Stimulated activated naive CD4-positive, alpha-beta T cell treated with Interleukin-2 at 50 U/mL for 16 hours (primary cell): Measurements from ENCODE around the gene KRTDAP.

Experiments used
- DNase-seq: peaks from one replicate; lab custom pipeline; 2025; lab: John Stamatoyannopoulos, UW

Gene KRTDAP

GRCh38 chr19:35490364-35490763 is at the start of gene KRTDAP:
Gene KRTDAP, minus strand, starts transcription at chr19:35490464. Its CDS starts 22 bp downstream, at chr19:35490442.
- no peak for DNase-seq

- DNase-seq: no peak
Measured at GRCh38 chr19:35539850-35540249, 49.6 kb upstream of the KRTDAP start.

- no peak for DNase-seq
Measured at GRCh38 chr19:35539314-35539713, 49.0 kb upstream of the KRTDAP start.

GRCh38 chr19:35534803-35535480 is 44.7 kb upstream of the KRTDAP start:
- no peak for DNase-seq

GRCh38 chr19:35533822-35534392 is 43.6 kb upstream of the KRTDAP start:
- no peak for DNase-seq

GRCh38 chr19:35533201-35533821 is 43.0 kb upstream of the KRTDAP start, which contains the start of gene GAPDHS:
Gene GAPDHS, plus strand, starts transcription at chr19:35533456. Its CDS starts 72 bp downstream, at chr19:35533528.
- DNase-seq: no peak

GRCh38 chr19:35531291-35531690 is 41.0 kb upstream of the KRTDAP start:
- DNase-seq: no peak

GRCh38 chr19:35529241-35530218 is 39.3 kb upstream of the KRTDAP start:
- no peak for DNase-seq

- no peak for DNase-seq
Measured at GRCh38 chr19:35528218-35529038, 38.2 kb upstream of the KRTDAP start, which contains the start of gene SBSN. Gene SBSN, minus strand, starts transcription at chr19:35528311. Its CDS starts 30 bp downstream, at chr19:35528281.

GRCh38 chr19:35525873-35526272 is 35.6 kb upstream of the KRTDAP start:
- no peak for DNase-seq

GRCh38 chr19:35524181-35524837 is 34.0 kb upstream of the KRTDAP start:
- no peak for DNase-seq

GRCh38 chr19:35522745-35523327 is 32.6 kb upstream of the KRTDAP start:
- DNase-seq: no peak

GRCh38 chr19:35521124-35521743 is 31.0 kb upstream of the KRTDAP start:
- no peak for DNase-seq

- no peak for DNase-seq
Measured at GRCh38 chr19:35519291-35519690, 29.0 kb upstream of the KRTDAP start.

- DNase-seq: no peak
Measured at GRCh38 chr19:35518313-35518712, 28.0 kb upstream of the KRTDAP start.

GRCh38 chr19:35517342-35517741 is 27.1 kb upstream of the KRTDAP start:
- DNase-seq: no peak

GRCh38 chr19:35516310-35516709 is 26.0 kb upstream of the KRTDAP start:
- no peak for DNase-seq

GRCh38 chr19:35514282-35514809 is 24.1 kb upstream of the KRTDAP start:
- no peak for DNase-seq

- no peak for DNase-seq
Measured at GRCh38 chr19:35513628-35514281, 23.5 kb upstream of the KRTDAP start, which contains the start of gene DMKN. Gene DMKN, minus strand, starts transcription at chr19:35513649. Its CDS starts 174 bp downstream, at chr19:35513475.
